ENCODE results near the gene PTGR2. TPM values are rescaled to one million over a fixed set of nuclear protein-coding genes. Genes with fewer than 3 reads are reported as not detected.
"Not testable (repeated sequence)": the region's sequence is repeated elsewhere in the genome, so short reads cannot be mapped to it uniquely, and the experiment has no call there.

The PTGR2 gene
- total RNA-seq, 1 experiment from 2014 or later = 7.2 TPM

DNA sequence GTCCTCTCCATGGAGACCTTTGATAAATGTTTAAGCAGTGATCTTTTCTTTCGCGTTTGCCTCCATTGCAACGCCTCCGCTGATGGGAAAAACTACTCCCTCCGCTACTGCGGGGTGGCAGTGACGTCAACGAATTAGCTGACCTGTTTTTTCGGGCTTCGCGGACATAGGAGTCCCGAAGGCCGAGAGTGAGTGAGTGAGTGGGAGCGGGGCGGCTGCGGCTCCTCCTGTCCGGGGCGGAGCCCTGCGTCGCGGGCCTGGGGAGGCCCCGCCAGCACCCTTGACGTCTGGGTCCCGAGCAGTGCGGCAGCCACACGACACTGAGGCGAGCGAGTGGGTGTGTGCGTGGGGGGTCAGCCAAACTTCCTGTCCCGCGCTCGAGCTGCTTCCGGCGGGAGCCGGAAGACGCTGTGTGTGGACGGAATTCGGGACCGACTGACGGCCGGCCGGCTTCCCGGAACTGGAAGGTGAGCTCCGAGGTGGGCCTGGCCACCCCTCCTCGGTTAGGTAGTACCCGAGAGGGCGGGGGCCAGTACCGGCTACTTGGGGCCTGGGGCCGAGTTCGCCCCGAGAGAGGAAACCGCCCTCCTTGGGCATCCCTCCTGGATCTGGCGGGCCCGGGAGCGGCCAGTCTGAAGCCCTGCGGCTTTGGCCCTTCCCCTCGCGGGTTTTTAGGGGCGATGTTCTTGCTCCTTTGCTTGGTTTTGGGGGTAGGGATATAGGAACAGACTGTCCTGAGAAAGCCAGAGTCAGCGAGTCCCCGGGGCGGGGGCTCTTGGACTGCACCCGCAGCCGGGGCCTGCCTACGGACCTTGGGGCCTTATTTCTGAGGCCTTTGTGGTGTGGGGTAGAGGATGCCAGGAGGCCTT lies 35.1 kb downstream of the PTGR2 start, which contains the start of gene ZNF410:
ZNF410 (plus strand) TSS at position 411 of the 869 bp plus-strand sequence. CDS start 5,317 bp downstream, outside the sequence.
- DNase-seq (ENCODE audit: low spot score) = peak; percentile 94

DNA sequence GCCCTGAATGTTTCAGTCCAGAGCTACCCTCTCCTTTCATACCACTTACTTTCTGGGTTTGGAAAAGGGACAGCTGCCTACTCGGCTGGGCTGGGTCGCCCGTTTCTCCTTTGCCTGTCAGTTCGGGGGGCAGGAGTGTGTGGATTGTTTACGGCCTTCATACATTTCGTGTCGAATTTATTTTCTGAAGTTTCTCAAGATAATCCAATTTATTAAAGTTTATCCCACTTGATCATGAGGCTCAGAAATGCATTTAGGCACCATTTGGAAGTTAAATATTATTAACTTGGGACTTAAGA lies 35.6 kb downstream of the PTGR2 start:
- no peak for DNase-seq (ENCODE audit: low spot score)

DNA sequence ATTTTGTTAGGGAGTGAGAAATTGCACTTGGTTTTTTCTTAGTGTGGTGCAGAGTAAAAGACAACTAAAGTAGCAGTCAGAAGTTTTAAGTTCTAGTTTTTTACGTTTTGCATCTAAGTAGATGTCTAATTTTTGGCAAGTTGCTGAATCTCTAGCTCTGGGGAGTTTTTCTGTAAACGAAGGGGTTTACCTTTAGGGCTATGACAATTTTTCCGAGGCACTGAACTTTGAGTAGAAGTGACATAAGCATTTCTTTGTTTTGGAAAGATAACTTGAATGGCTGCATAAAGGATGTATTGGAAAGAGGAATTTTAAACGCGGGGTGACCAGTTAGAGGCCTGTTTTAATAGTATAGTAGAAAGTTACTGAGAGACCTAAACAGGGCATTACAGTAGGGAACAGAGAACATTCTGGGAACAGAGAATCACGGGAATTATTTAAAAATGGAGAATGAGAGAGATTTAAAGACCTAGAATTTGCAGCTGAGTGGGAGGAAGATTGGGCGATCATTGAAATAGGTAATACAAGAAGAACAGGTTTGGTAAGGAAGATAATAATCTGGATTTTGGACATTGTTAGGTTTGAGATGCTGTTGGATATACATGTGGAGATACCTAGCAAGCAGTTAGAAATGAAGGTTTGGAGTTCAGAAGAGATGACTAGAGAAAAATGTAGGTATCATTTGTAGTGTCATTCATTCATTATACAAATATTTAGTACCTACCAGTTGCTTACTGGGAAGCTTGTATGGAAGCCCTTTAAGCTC lies 36.2 kb downstream of the PTGR2 start:
- no peak for DNase-seq (ENCODE audit: low spot score)

DNA sequence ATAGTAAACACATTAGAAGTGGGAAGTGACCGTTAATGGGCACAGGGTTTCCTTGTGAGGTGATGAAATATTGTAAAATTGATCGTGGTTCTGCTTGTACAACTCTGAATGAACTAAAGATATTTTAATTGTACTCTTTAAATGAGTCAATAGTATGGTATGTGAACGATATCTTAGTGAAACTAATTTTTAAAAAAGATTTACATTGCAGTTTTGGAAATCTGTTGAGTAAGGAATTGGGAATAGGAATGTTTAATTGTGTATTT lies 36.8 kb downstream of the PTGR2 start:
- DNase-seq (ENCODE audit: low spot score) = no peak

DNA sequence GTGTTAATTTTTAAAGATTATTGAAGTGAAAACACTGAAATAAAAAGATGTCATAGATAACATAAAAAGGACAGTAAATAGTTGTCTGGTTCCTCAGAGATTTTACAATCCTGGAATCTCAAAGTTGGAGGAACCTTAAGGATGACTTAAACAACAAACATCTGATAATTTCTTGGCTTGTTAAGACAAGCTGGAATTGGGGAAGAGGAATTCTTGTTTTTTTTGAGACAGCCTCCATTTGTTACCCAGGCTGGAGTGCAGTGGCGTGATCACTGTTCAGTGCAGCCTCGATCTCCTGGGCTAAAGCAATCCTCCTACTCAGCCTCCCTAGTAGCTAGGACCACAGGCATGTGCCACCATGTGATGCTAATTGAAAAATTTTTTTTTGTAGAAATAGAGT lies 37.3 kb downstream of the PTGR2 start:
- DNase-seq (ENCODE audit: low spot score) = no peak

DNA sequence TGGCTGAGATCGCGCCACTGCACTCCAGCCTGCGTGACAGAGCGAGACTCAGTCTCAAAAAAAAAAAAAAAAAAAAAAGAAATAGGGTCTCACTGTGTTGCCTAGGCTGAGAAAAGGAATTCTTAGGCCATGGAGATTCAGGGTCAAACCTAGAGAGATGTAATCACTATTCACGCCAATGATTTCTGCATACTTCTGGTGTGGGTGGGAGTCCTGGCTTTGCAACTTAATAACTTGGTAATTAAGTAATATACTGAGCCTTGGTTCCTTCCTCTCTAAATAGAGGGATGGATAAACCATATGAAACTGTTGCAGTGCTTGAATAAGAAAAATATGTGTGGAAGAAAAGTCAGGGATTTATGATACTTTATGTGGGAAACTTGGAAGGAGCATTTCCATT lies 37.7 kb downstream of the PTGR2 start:
- DNase-seq (ENCODE audit: low spot score) = no peak

DNA sequence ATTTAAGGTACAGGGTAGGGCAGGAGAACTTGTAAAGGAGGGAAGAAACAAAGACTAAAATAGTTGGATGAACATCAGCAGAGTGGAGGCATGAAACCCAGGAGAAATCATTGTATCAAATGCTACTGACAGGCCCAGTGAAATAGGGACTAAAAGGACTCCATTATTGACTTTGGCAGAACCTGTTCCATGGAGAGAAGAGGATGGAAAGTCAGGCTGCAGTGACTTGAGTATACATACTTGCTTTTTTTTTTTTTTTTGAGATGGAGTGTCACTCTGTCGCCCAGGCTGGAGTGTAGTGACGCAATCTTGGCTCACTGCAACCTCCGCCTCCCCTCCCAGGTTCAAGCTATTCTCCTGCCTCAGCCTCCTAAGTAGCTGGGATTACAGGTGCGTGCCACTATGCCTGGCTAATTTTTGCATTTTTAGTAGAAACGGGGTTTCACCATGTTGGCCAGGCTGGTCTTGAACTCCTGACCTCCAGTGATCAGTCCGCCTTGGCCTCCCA lies 42.6 kb downstream of the PTGR2 start:
- DNase-seq (ENCODE audit: low spot score) = not testable (repeated sequence)

DNA sequence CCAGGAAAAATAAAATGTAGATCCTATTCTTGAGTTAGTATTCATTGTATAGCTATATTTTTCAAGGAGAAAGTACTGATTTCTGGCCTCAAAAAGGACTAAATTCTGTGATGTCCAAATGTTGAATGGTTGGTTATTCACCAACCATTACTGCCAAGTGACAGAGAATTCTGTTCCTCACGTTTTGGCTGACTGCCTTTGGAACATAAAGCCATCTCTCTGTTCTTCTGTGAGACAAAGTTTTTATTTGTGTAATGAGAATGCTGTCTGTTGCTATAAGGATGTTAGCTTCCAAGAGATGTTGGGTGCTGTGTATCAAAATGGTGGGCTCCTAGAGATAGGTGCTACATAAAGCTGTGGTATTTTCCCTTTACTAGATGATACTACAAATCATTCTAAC lies 44.3 kb downstream of the PTGR2 start:
- DNase-seq (ENCODE audit: low spot score) = no peak

DNA sequence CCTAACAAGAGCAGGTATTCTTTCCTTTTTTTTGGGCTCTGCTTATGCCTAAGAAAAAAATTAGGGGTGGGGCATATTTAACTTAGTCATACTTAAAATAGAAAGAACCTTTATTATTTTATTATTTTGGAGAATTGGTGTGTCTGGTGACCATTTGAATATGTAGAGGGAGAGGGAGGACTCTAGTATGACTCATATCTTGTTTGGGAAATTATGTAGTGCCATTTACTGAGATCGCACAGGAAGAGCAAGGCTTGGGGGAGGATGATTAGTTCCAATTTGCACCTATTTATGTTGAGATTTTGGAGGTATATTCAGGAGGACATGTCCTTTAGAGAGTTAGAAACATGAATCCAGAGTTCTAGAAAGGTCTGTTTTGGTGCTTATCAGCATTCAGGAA lies 44.9 kb downstream of the PTGR2 start:
- no peak for DNase-seq (ENCODE audit: low spot score)

DNA sequence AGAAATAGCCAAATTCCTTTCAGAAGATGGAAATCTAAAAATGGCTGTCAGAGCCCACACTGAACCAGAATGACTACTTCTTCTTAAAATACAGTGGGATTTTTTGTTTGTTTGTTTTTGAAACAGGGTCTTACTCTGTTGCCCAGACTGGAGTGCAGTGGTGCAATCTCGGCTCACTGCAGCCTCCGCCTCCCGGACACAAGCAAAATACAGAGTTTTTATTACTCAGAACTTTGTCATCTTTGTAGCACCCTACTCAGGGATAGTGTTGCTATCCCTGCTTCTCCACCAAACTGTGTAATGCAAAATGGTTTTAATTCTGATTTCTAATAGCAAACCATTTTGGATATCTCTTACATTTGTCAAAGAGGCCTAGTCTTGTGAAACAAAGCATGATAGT lies 51.4 kb downstream of the PTGR2 start:
- no peak for DNase-seq (ENCODE audit: low spot score)

DNA sequence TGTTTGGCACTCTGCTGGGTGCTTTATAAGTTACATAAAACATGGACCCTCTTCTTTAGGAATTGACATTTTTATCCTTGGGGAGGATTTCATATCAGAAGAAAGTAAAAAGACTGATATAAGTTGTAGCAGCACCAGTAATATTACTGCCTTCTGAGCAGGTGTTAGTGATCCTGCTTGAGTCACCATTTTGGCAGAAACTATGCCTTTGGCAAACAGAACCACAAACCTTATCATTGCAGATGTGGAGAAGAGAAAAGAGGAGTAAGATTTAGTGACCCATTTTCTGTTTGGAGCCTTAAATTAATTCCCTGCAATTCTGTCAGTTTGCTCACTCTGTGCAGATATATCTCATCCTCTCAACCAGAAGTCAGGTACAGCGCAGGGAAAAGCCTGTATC lies 58.0 kb downstream of the PTGR2 start:
- no peak for DNase-seq (ENCODE audit: low spot score)

DNA sequence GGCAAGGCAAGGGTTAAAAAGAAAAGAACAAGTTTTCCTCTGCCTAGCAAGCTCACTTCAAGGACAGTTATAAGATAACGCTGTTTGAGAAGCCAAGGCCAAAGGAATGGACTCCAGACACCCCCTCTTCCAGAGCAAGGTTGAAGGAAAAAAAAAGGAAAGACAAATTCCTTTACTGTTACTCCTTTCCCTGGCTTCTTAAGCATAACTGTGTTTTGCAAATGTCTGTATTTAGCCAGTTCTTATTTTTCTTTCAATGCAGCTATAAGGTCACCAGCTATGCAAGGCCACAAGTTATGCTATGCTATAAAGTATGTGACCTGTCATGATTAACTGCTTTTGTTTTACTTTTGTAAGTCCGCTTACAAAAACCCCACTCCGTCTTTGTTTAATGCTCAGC lies 61.6 kb downstream of the PTGR2 start:
- no peak for DNase-seq (ENCODE audit: low spot score)

DNA sequence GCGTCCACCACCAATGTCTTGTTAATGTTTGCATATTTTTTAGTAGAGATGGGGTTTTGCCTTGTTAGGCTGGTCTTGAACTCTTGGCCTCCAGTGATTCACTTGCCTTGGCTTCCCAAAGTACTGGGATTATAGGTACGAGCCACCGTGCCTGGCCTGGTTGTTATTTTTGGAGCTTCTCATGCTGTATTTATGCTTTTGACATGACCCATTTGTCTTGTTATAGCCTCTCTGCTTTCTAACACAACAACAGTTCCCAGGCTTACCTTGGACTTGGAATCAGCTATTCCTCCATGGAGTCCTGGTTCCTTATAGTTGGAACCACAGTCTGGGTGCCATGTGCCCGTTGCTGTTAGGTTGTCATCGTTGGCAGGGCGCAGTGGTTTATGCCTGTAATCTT lies 64.7 kb downstream of the PTGR2 start:
- DNase-seq (ENCODE audit: low spot score) = no peak

DNA sequence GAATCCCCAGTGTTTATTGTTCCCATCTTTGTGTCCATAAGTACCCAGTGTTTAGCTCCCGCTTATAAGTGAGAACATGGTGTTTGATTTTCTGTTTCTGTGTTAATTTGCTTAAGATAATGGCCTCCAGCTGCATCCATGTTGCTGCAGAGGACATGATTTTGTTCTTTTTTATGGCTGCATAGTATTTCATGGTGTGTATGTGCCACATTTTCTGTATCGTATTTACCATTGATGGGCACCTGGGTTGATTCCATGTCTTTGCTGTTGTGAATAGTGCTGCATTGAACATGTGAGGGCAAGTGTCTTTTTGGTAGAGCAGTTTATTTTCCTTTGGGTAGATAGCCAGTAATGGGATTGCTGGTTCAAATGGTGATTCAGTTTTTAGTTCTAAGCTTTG lies 67.8 kb downstream of the PTGR2 start:
- not testable (repeated sequence) for DNase-seq (ENCODE audit: low spot score)

DNA sequence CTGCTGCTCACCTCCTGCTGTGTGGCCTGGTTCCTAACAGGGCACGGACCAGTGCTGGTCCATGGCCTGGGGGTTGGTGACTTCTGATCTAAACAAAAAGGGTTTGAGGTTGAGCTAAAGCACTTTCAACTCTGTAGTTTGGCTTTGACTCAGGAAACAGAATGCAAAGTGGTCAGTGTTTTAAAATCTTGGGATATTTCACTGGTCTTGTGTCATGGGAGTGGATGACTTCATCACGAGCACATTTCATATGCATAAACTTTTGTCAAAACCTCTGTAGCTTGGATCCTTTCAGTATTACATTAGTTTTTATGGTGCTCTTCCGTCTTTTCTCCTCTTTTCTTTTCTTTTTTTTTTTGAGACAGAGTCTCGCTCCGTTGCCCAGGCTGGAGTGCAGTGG lies 72.7 kb downstream of the PTGR2 start:
- DNase-seq (ENCODE audit: low spot score) = no peak

Other genes starting within 250 kb of the PTGR2 start
- not detected in 2 replicates for gene ACOT6, start 239.3 kb upstream of the PTGR2 start, total RNA-seq (2014; rRNA removed; shearing (Covaris generic))
- gene DNAL1, start 206.8 kb upstream of the PTGR2 start, total RNA-seq (2014; rRNA removed; shearing (Covaris generic)) = 8.1 and 14.4 TPM in 2 replicates
- 12.9 and 14.0 TPM in 2 replicates for gene PNMA1, start 137.4 kb upstream of the PTGR2 start, total RNA-seq (2014; rRNA removed; shearing (Covaris generic))
- 94.4 and 95.4 TPM in 2 replicates for gene ZNF410, start 35.0 kb downstream of the PTGR2 start, total RNA-seq (2014; rRNA removed; shearing (Covaris generic))
- gene FAM161B, start 98.3 kb downstream of the PTGR2 start, total RNA-seq (2014; rRNA removed; shearing (Covaris generic)) = 1.1 and 1.3 TPM in 2 replicates
- gene COQ6, start 98.5 kb downstream of the PTGR2 start, total RNA-seq (2014; rRNA removed; shearing (Covaris generic)) = 19.9 and 38.5 TPM in 2 replicates
- gene ENTPD5, start 167.5 kb downstream of the PTGR2 start, total RNA-seq (2014; rRNA removed; shearing (Covaris generic)) = 2.9 and 5.6 TPM in 2 replicates
- gene BBOF1, start 167.5 kb downstream of the PTGR2 start, total RNA-seq (2014; rRNA removed; shearing (Covaris generic)) = 0.70 and 1.4 TPM in 2 replicates
- gene ALDH6A1, start 232.6 kb downstream of the PTGR2 start, total RNA-seq (2014; rRNA removed; shearing (Covaris generic)) = 13.3 and 15.1 TPM in 2 replicates
- 13.0 TPM in 2 replicates for gene LIN52, start 233.1 kb downstream of the PTGR2 start, total RNA-seq (2014; rRNA removed; shearing (Covaris generic))

All from H4 (cell line).